ENCODE results near the gene TRAPPC14. TPM values are rescaled to one million over a fixed set of nuclear protein-coding genes. Genes with fewer than 3 reads are reported as not detected.

TRAPPC14 gene
- total and polyA plus RNA-seq, 3 donors from 2014 or later: 57.5 to 78.7 (median 71.8) TPM

GRCh38 chr7:100119970-100120732 lies 38.4 kb downstream of the TRAPPC14 start:
- H3K4me3 ChIP-seq: peak overlapping the region; percentile 66 to 73
- H3K4me1 ChIP-seq: peaks cover 15% of the 10 kb centered on the region
- 8 to 13% methylated on average over 14 to 19 of the region's 19 CpGs for WGBS, 2 donors
- H3K27me3 ChIP-seq: no peaks in the 10 kb centered on the region
- H3K9me3 ChIP-seq: no peaks in the 10 kb centered on the region
- peak; percentile 79 for DNase-seq
- intact Hi-C loops (cut with DNase I; ENCODE audit: low total_unique reads): no loop called here
- H3K27ac ChIP-seq: peak overlapping the region in 1 of 2 donors; percentile 93
- TF ChIP-seq, protein P1, sequence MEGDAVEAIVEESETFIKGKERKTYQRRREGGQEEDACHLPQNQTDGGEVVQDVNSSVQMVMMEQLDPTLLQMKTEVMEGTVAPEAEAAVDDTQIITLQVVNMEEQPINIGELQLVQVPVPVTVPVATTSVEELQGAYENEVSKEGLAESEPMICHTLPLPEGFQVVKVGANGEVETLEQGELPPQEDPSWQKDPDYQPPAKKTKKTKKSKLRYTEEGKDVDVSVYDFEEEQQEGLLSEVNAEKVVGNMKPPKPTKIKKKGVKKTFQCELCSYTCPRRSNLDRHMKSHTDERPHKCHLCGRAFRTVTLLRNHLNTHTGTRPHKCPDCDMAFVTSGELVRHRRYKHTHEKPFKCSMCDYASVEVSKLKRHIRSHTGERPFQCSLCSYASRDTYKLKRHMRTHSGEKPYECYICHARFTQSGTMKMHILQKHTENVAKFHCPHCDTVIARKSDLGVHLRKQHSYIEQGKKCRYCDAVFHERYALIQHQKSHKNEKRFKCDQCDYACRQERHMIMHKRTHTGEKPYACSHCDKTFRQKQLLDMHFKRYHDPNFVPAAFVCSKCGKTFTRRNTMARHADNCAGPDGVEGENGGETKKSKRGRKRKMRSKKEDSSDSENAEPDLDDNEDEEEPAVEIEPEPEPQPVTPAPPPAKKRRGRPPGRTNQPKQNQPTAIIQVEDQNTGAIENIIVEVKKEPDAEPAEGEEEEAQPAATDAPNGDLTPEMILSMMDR (IDR thresholded peaks at IDR 0.05): no peak
- TF ChIP-seq POLR2A (IDR thresholded peaks at IDR 0.05): no peak
- H3K36me3 ChIP-seq (ENCODE audit: low read depth, missing control alignments): no peaks in the 10 kb centered on the region

- DNase-seq: peak; percentile 97
- 0% methylated on average over 21 to 47 of the region's 49 CpGs for WGBS, 2 donors
- peaks cover 14% of the 10 kb centered on the region for H3K4me1 ChIP-seq
- H3K4me3 ChIP-seq: peak within 1 kb of the TSS; percentile 66 to 73
- TF ChIP-seq POLR2A (IDR thresholded peaks at IDR 0.05): no peak
- H3K27me3 ChIP-seq: no peaks in the 10 kb centered on the region
- H3K36me3 ChIP-seq (ENCODE audit: low read depth, missing control alignments): no peaks in the 10 kb centered on the region
- intact Hi-C loops (cut with DNase I; ENCODE audit: low total_unique reads): no loop called here
- H3K9me3 ChIP-seq: no peaks in the 10 kb centered on the region
- H3K27ac ChIP-seq: peak within 1 kb of the TSS; percentile 72 to 93
Measured at GRCh38 chr7:100119072-100119969, 39.2 kb downstream of the TRAPPC14 start, which contains the start of the genes CNPY4 and TAF6. CNPY4 (plus strand) TSS chr7:100119634; CDS start chr7:100119745, 111 bp downstream. TAF6 (minus strand) TSS chr7:100119358; CDS start chr7:100114209, 5,149 bp downstream.

GRCh38 chr7:100118388-100119071 lies 40.0 kb downstream of the TRAPPC14 start:
- H3K27ac ChIP-seq: peak overlapping the region in 1 of 2 donors; percentile 93
- 12 to 15% methylated on average over 18 of the region's 18 CpGs for WGBS, 2 donors
- TF ChIP-seq, protein P1 (IDR thresholded peaks at IDR 0.05): no peak
- no peak for TF ChIP-seq POLR2A (IDR thresholded peaks at IDR 0.05)
- peak overlapping the region; percentile 66 to 73 for H3K4me3 ChIP-seq
- no peaks in the 10 kb centered on the region for H3K9me3 ChIP-seq
- H3K27me3 ChIP-seq: no peaks in the 10 kb centered on the region
- peaks cover 12% of the 10 kb centered on the region for H3K4me1 ChIP-seq
- no peaks in the 10 kb centered on the region for H3K36me3 ChIP-seq (ENCODE audit: low read depth, missing control alignments)
- intact Hi-C loops (cut with DNase I; ENCODE audit: low total_unique reads): no loop called here
- no peak for DNase-seq

DNA sequence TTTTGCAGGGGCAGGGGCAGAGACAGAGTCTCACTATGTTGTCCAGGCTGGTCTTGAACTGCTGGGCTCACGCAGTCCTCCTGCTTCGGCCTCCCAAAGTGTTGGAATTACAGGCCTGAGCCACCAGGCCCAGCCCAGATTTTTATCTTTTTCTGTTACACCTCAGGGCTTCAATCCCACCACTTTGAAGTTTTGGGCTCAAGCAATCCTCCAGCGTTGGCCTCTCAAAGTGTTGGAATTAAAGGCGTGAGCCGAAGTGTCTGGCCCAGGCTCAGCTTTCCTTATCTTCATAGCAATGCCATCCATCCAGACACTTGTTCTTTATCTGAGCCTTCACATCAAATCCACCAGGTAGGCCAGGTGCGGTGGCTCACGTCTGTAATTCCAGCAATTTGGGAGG lies 43.5 kb downstream of the TRAPPC14 start:
- intact Hi-C loops (cut with DNase I; ENCODE audit: low total_unique reads): no loop called here
- peaks cover 4% of the 10 kb centered on the region for H3K4me1 ChIP-seq
- H3K27me3 ChIP-seq: no peaks in the 10 kb centered on the region
- DNase-seq: no peak
- H3K36me3 ChIP-seq (ENCODE audit: low read depth, missing control alignments): no peaks in the 10 kb centered on the region
- no peak overlapping the region for H3K4me3 ChIP-seq
- no peak for TF ChIP-seq POLR2A (IDR thresholded peaks at IDR 0.05)
- TF ChIP-seq, protein P1 (IDR thresholded peaks at IDR 0.05): no peak
- H3K27ac ChIP-seq: no peak overlapping the region
- no peaks in the 10 kb centered on the region for H3K9me3 ChIP-seq
- 91% methylated on average over 7 of the region's 7 CpGs for whole genome bisulfite sequencing, 2 donors
